Endothelial cell of umbilical vein (primary cell): ENCODE results near the gene RASL10A. TPM values are rescaled to one million over a fixed set of nuclear protein-coding genes. Genes with fewer than 3 reads are reported as not detected.

ENCODE experiments used
- BruUV-seq: library from RNA; stranded (reverse); fragments of 400-500 nt; replicated peaks from 2 replicates; lab custom pipeline; 2021; lab: Mats Ljungman, UMichigan
- CTCF ChIA-PET: fragments of 300-600, 350-600 bp; sonication (Branson Sonifier 250); formaldehyde crosslinking; loops from one replicate; lab custom pipeline; 2021; ENCODE audit warnings: antibody characterized with exemption, inconsistent platforms; lab: Charles Lee
- POLR2A ChIA-PET: fragments of 300-600, 350-600 bp; sonication (Branson Sonifier 250); formaldehyde crosslinking; loops from one replicate; lab custom pipeline; 2021; ENCODE audit warnings: antibody characterized with exemption, inconsistent platforms; lab: Charles Lee
- DNase-seq: peaks from one replicate; pipeline ENCODE4 v3.0.0-alpha.2; 2011; ENCODE audit warnings: low read depth, low spot score
- FAIRE-seq: peaks from 2 replicates; lab custom pipeline; 2011; peaks lifted over from hg19 to GRCh38; lab: Jason Lieb, UNC
- H2AFZ ChIP-seq: 2 replicates; pipeline ENCODE4 v1.6.0; 2012; ENCODE audit warnings: low read depth, low read length, control low read depth, inconsistent platforms
- H3K27ac ChIP-seq: 2 replicates; pipeline ENCODE4 v1.5.1; 2011; ENCODE audit warnings: low read depth, mild to moderate bottlenecking, control low read depth, low read length, moderate library complexity; ENCODE audit not compliant: insufficient read depth
- H3K27me3 ChIP-seq, 2 experiments: 2 replicates each; pipeline versions ENCODE4 v1.6.0 to v1.6.1; 2011; ENCODE audit warnings: low read length in 2 of 2, mixed read lengths in 1 of 2; ENCODE audit not compliant: control insufficient read depth in 2 of 2, insufficient read depth in 2 of 2
- H3K36me3 ChIP-seq, 2 experiments: 2 replicates in 1 of 2; 3 replicates in 1 of 2; pipeline ENCODE4 v1.5.1; 2011; ENCODE audit warnings: low read length in 2 of 2, mild to moderate bottlenecking in 1 of 2, moderate library complexity in 1 of 2; ENCODE audit not compliant: control insufficient read depth in 2 of 2, insufficient read depth in 2 of 2; ENCODE audit errors: extremely low read depth in 1 of 2
- H3K4me1 ChIP-seq: 3 replicates; pipeline ENCODE4 v1.5.1; 2011; ENCODE audit warnings: mild to moderate bottlenecking, low read length; ENCODE audit not compliant: control insufficient read depth, insufficient read depth; ENCODE audit errors: extremely low read depth
- H3K4me2 ChIP-seq: 2 replicates; pipeline ENCODE4 v1.6.1; 2011; ENCODE audit warnings: low read length, control low read depth, mixed read lengths; ENCODE audit not compliant: insufficient read depth
- H3K4me3 ChIP-seq, 3 experiments: fragments of 200-600 bp in 1 of 3; sonication (generic), shearing (Covaris generic) in 1 of 3; replicated peaks in 1 of 3; 2 replicates each; pipeline ENCODE4 v1.5.1; 2011 to 2016; ENCODE audit warnings: control low read depth in 3 of 3, low read length in 3 of 3, mild to moderate bottlenecking in 2 of 3, inconsistent platforms in 1 of 3, low read depth in 1 of 3, moderate library complexity in 1 of 3; ENCODE audit not compliant: insufficient read depth in 1 of 3
- H3K79me2 ChIP-seq: 2 replicates; pipeline ENCODE4 v1.6.0; 2012; ENCODE audit warnings: low read length, inconsistent platforms; ENCODE audit not compliant: control insufficient read depth, insufficient read depth
- H3K9ac ChIP-seq: replicated peaks from 2 replicates; pipeline ENCODE3; 2011; ENCODE audit warnings: low read length, control low read depth; ENCODE audit not compliant: insufficient read depth; ENCODE audit errors: extremely low read depth
- H3K9me1 ChIP-seq: replicated peaks from 3 replicates; pipeline ENCODE4 v1.6.0; 2011; ENCODE audit warnings: mild to moderate bottlenecking, low read length; ENCODE audit not compliant: control insufficient read depth, insufficient read depth; ENCODE audit errors: extremely low read depth
- H3K9me3 ChIP-seq: replicated peaks from 2 replicates; pipeline ENCODE4 v1.5.1; 2012; ENCODE audit warnings: low read length, inconsistent platforms; ENCODE audit not compliant: control insufficient read depth, insufficient read depth
- H4K20me1 ChIP-seq: replicated peaks from 2 replicates; pipeline ENCODE3; 2011; ENCODE audit warnings: mild to moderate bottlenecking, low read length; ENCODE audit not compliant: control insufficient read depth, insufficient read depth; ENCODE audit errors: extremely low read depth
- CTCF ChIP-seq, 2 donors: IDR thresholded peaks; 1 replicate in 1 of 2; 2 replicates in 1 of 2; pipeline ENCODE4 v1.5.1; 2011; ENCODE audit warnings: low read length in 2 of 2, mild to moderate bottlenecking in 2 of 2, moderate library complexity in 2 of 2, control low read depth in 1 of 2, inconsistent platforms in 1 of 2, low read depth in 1 of 2; ENCODE audit not compliant: insufficient read depth in 1 of 2; ENCODE audit errors: extremely low read depth in 1 of 2
- EZH2 ChIP-seq: IDR thresholded peaks from 2 replicates; pipeline ENCODE4 v1.6.1; 2012; ENCODE audit warnings: borderline replicate concordance, low read depth, mild to moderate bottlenecking, moderate library complexity, low read length, inconsistent platforms; ENCODE audit not compliant: severe bottlenecking
- FOS ChIP-seq: IDR thresholded peaks from 2 replicates; pipeline ENCODE4 v1.6.1; 2011; ENCODE audit warnings: mild to moderate bottlenecking, low read length, moderate library complexity, borderline replicate concordance; ENCODE audit not compliant: insufficient read depth
- GATA2 ChIP-seq: IDR thresholded peaks from 2 replicates; pipeline ENCODE4 v1.7.0; 2011; ENCODE audit warnings: low read depth, mild to moderate bottlenecking, moderate library complexity, mixed read lengths, low read length; ENCODE audit not compliant: insufficient read length, insufficient read depth
- JUN ChIP-seq: IDR thresholded peaks from 2 replicates; pipeline ENCODE4 v1.6.1; 2011; ENCODE audit warnings: borderline replicate concordance, low read depth; ENCODE audit not compliant: insufficient read length, insufficient read depth
- MYC ChIP-seq: IDR thresholded peaks from one replicate; pipeline ENCODE4 v1.6.1; 2011; ENCODE audit warnings: mild to moderate bottlenecking, low read depth, low read length
- POLR2A ChIP-seq: IDR thresholded peaks from 2 replicates; pipeline ENCODE4 v1.6.1; 2012; ENCODE audit warnings: low read depth, mild to moderate bottlenecking, control low read depth, low read length
- POLR2AphosphoS5 ChIP-seq: IDR thresholded peaks from 2 replicates; pipeline ENCODE4 v1.6.1; 2012; ENCODE audit warnings: low read depth, mild to moderate bottlenecking, control low read depth, low read length, moderate library complexity; ENCODE audit not compliant: insufficient read depth
- dilution Hi-C: fragments of 300-500 bp; cut with MboI; formaldehyde crosslinking; loops from one replicate; pipeline ENCODE4 v1.15.0; 2019; ENCODE audit warnings: low sequenced_read_pairs; ENCODE audit not compliant: extremely low pct_ligation_motif_present
- intact Hi-C: fragments of 100-400 bp; cut with micrococcal nuclease; formaldehyde crosslinking; loops from one replicate; pipeline ENCODE4 v1.10.0; 2022
- polyA plus RNA-seq, 4 experiments: library from polyadenylated mRNA; depleted of rRNA in 3 of 4; stranded (reverse) in 3 of 4; unstranded in 1 of 4; fragments of >200 nt; gene quantifications; 2 replicates each; pipeline versions ENCODE4 v1.2.1 to v1.2.3, GENCODE V29; 2011 to 2012; ENCODE audit warnings: missing spikeins in 1 of 4
- total RNA-seq: library from RNA; stranded (reverse); gene quantifications from 2 replicates; pipeline ENCODE4 v1.2.3, GENCODE V29; 2021
- TF ChIP-seq, protein P1 (sequence below): IDR thresholded peaks from 2 replicates; pipeline ENCODE4 v1.6.1; 2011; ENCODE audit not compliant: insufficient read depth, insufficient read length

Gene RASL10A
- total and polyA plus RNA-seq, 2 donors (not counting 3 experiments of a cell fraction or from before 2014, with no cell fraction given) = 1.1 to 1.9 TPM

GRCh38 chr22:29302402-29302680, 13.2 kb downstream of the RASL10A start:
- intact Hi-C loops = no loop called here
- no peaks in the 10 kb centered on the region for H3K27me3 ChIP-seq
- H3K79me2 ChIP-seq = peaks cover 2% of the 10 kb centered on the region
- H3K9ac ChIP-seq = no peak overlapping the region
- no peak overlapping the region for H3K27ac ChIP-seq
- DNase-seq (no peak), FAIRE-seq (no peak)
- CTCF ChIA-PET = interaction anchor here (2.0 kb wide), 2 partner anchors 11 to 57 kb away, joined by 7 to 13 read pairs; no protein-coding TSS in a partner anchor
- H3K4me3 ChIP-seq = no peak overlapping the region
- H3K4me1 ChIP-seq = no peaks in the 10 kb centered on the region
- no peak overlapping the region for H2AFZ ChIP-seq
- H3K4me2 ChIP-seq = no peak overlapping the region
- peaks cover 12 to 28% of the 10 kb centered on the region in 2 experiments for H3K36me3 ChIP-seq
- no peaks in the 10 kb centered on the region for H3K9me3 ChIP-seq
- POLR2A ChIA-PET = no interaction called here
- BruUV-seq = no TSS peak
- no peak for TF ChIP-seq FOS
- no peak for TF ChIP-seq EZH2
- TF ChIP-seq POLR2AphosphoS5 = no peak
- no peak for TF ChIP-seq GATA2
- TF ChIP-seq, protein P1, sequence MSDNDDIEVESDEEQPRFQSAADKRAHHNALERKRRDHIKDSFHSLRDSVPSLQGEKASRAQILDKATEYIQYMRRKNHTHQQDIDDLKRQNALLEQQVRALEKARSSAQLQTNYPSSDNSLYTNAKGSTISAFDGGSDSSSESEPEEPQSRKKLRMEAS = no peak
- TF ChIP-seq MYC = no peak
- no peak for TF ChIP-seq JUN
- TF ChIP-seq CTCF (IDR thresholded peaks at IDR 0.05; ENCODE audit: extremely low read depth in 1 of 2, insufficient read depth in 1 of 2, low read depth in 1 of 2, low read length in 2 of 2) = no peak
- no peak for TF ChIP-seq POLR2A
- H4K20me1 ChIP-seq = no peaks in the 10 kb centered on the region
- dilution Hi-C loops = no loop called here
- H3K9me1 ChIP-seq = no peaks in the 10 kb centered on the region
